ENCODE data around the gene TTBK2. TPM values are rescaled to one million over a fixed set of nuclear protein-coding genes. Genes with fewer than 3 reads are reported as not detected.

TTBK2 gene
- polyA plus RNA-seq, 1 donor from 2014 or later = 15.2 TPM

DNA sequence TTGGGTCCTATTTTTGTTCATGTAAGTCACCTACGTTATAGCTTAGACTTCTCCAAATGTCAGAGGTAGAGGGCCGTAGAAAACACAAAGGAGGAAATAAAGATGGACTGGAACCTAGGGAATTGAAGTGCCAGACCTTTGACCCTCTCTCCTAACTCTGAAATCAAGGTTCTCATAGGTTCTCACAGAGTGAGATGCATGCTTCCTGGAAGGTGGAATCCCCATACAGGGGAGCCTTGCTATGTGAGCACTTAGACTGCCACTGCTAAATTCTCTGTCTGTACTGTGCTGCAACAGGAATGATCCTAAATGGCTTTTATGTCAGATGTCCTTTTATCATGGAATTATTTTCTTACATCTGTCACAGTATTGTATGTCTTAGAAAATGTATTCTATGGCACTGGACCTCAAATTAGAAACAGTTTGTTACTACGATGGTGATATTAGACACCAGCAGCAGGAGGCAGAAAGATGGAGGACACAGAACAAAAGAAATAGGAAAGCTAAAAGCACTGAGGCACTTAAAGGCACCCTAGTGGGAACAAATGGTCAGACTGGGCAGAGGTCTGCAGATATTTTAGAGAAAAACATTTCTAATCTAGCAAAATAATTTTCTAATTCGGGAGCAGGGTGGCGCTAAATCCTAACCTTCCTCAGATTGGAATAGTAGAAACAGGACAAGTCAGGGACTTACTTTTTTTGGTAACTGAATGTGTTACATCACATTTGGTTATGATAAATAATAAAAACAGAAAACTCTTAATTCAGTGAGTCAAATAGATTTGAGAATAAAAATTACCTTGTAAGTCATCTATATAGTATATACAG, 123.4 kb downstream of the TTBK2 start:
- Histone ChIP-seq H3F3A (ENCODE audit: insufficient read depth, low read length, poor library complexity, severe bottlenecking) (no peaks in the 10 kb centered on the region), H3K4me2 (ENCODE audit: low read length) (no peak overlapping the region)

DNA sequence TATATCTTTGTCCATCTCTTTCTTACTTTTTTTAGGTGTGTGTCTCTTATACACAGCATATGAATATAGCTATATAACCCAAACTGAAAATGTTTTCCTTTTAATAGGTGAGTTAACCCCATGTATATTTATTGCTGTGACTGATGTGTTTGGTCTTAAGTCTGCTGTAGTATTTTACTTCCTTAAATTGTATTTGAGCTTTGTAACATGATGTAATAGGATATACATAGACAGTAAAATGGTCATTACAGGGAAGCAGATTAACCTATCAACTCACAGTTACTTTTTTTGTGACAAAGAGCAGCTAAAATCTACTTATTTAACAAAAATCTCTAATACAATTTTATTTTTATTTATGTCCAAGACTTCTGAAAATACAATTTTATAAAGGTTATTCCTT, 131.9 kb downstream of the TTBK2 start:
- no peak overlapping the region for H2AFZ ChIP-seq (ENCODE audit: low read depth, low read length)
- H3K9me2 ChIP-seq (ENCODE audit: insufficient read depth, low read length) = no peaks in the 10 kb centered on the region
- no peak for TF ChIP-seq EZH2 (IDR thresholded peaks at IDR 0.05; ENCODE audit: borderline replicate concordance, insufficient read depth, low read length, poor library complexity, severe bottlenecking)
- TF ChIP-seq RAD21 (conservative IDR thresholded peaks at IDR 0.05) = no peak
- TF ChIP-seq, protein P1, sequence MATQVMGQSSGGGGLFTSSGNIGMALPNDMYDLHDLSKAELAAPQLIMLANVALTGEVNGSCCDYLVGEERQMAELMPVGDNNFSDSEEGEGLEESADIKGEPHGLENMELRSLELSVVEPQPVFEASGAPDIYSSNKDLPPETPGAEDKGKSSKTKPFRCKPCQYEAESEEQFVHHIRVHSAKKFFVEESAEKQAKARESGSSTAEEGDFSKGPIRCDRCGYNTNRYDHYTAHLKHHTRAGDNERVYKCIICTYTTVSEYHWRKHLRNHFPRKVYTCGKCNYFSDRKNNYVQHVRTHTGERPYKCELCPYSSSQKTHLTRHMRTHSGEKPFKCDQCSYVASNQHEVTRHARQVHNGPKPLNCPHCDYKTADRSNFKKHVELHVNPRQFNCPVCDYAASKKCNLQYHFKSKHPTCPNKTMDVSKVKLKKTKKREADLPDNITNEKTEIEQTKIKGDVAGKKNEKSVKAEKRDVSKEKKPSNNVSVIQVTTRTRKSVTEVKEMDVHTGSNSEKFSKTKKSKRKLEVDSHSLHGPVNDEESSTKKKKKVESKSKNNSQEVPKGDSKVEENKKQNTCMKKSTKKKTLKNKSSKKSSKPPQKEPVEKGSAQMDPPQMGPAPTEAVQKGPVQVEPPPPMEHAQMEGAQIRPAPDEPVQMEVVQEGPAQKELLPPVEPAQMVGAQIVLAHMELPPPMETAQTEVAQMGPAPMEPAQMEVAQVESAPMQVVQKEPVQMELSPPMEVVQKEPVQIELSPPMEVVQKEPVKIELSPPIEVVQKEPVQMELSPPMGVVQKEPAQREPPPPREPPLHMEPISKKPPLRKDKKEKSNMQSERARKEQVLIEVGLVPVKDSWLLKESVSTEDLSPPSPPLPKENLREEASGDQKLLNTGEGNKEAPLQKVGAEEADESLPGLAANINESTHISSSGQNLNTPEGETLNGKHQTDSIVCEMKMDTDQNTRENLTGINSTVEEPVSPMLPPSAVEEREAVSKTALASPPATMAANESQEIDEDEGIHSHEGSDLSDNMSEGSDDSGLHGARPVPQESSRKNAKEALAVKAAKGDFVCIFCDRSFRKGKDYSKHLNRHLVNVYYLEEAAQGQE (IDR thresholded peaks at IDR 0.05; ENCODE audit: borderline replicate concordance) = no peak
- no peak for TF ChIP-seq POLR2AphosphoS5 (IDR thresholded peaks at IDR 0.05)
- TF ChIP-seq MXI1 (conservative IDR thresholded peaks at IDR 0.05; ENCODE audit: poor library complexity, severe bottlenecking) = no peak
- no peak for TF ChIP-seq TAF1 (IDR thresholded peaks at IDR 0.05; ENCODE audit: low read depth)
- no peak for TF ChIP-seq CTCF (IDR thresholded peaks at IDR 0.05; ENCODE audit: poor library complexity, severe bottlenecking)
- no peak for TF ChIP-seq SMC3 (conservative IDR thresholded peaks at IDR 0.05; ENCODE audit: poor library complexity)
- TF ChIP-seq EP300 (conservative IDR thresholded peaks at IDR 0.05; ENCODE audit: poor library complexity, severe bottlenecking) = no peak
- no peak overlapping the region for H3K4me3 ChIP-seq (ENCODE audit: low read length)
- no peaks in the 10 kb centered on the region for H4K20me1 ChIP-seq (ENCODE audit: insufficient read depth)
- no peaks in the 10 kb centered on the region for H3K27me3 ChIP-seq (ENCODE audit: insufficient read depth, low read depth, low read length)
- no peak overlapping the region for H3K27ac ChIP-seq (ENCODE audit: low read length)
- no peaks in the 10 kb centered on the region for H3F3A ChIP-seq (ENCODE audit: insufficient read depth, low read length, poor library complexity, severe bottlenecking)
- H3K36me3 ChIP-seq (ENCODE audit: insufficient read depth, low read length) = no peaks in the 10 kb centered on the region
- no peaks in the 10 kb centered on the region for H3K9me3 ChIP-seq (ENCODE audit: low read length)
- H3K4me2 ChIP-seq (ENCODE audit: low read length) = no peak overlapping the region
- H3K9ac ChIP-seq (ENCODE audit: low read length) = no peak overlapping the region
- H3K79me2 ChIP-seq (replicated peaks; ENCODE audit: insufficient read depth, low read length) = no peaks in the 10 kb centered on the region

More for the DNA sequence above, 123.4 kb downstream of the TTBK2 start:
- TF ChIP-seq SMC3 (conservative IDR thresholded peaks at IDR 0.05; ENCODE audit: poor library complexity) = no peak
- no peak for TF ChIP-seq MXI1 (conservative IDR thresholded peaks at IDR 0.05; ENCODE audit: poor library complexity, severe bottlenecking)
- TF ChIP-seq POLR2AphosphoS5 (IDR thresholded peaks at IDR 0.05) = peak; percentile 69
- H3K9ac ChIP-seq (ENCODE audit: low read length) = no peak overlapping the region
- no peak overlapping the region for H3K4me3 ChIP-seq (ENCODE audit: low read length)
- no peaks in the 10 kb centered on the region for H3K9me3 ChIP-seq (ENCODE audit: low read length)
- H3K36me3 ChIP-seq (ENCODE audit: insufficient read depth, low read length) = no peaks in the 10 kb centered on the region
- H3K79me2 ChIP-seq (replicated peaks; ENCODE audit: insufficient read depth, low read length) = no peaks in the 10 kb centered on the region
- H3K9me2 ChIP-seq (ENCODE audit: insufficient read depth, low read length) = no peaks in the 10 kb centered on the region
- no peaks in the 10 kb centered on the region for H3K27me3 ChIP-seq (ENCODE audit: insufficient read depth, low read depth, low read length)
- no peaks in the 10 kb centered on the region for H4K20me1 ChIP-seq (ENCODE audit: insufficient read depth)
- H3K27ac ChIP-seq (ENCODE audit: low read length) = peak overlapping the region; percentile 15
- no peak overlapping the region for H2AFZ ChIP-seq (ENCODE audit: low read depth, low read length)
